ENCODE data around the gene RND2. TPM values are rescaled to one million over a fixed set of nuclear protein-coding genes. Genes with fewer than 3 reads are reported as not detected.

RND2 gene
- total and polyA plus RNA-seq, 9 of the 15 experiments (the other 6 are each of a cell fraction or from before 2014, with no cell fraction given): 0.15 to 1.9 (median 0.98) TPM

GRCh38 chr17:42980274-42980765 is 44.7 kb upstream of the RND2 start, which contains the start of gene RUNDC1 (continued):
- TF ChIP-seq HDAC6 (IDR thresholded peaks at IDR 0.05; ENCODE audit: low read depth, low read length) (no peak), GABPB1 (CRISPR knock-in tag; IDR thresholded peaks at IDR 0.05) (no peak), MCM2 (IDR thresholded peaks at IDR 0.05; ENCODE audit: low read depth) (no peak), ZMIZ1 (IDR thresholded peaks at IDR 0.05; ENCODE audit: low read depth in 2 of 2, low read length in 2 of 2) (no peak), CEBPG (CRISPR knock-in tag; IDR thresholded peaks at IDR 0.05) (no peak), CEBPG (tag; conservative IDR thresholded peaks at IDR 0.05 in 1 of 2, IDR thresholded peaks at IDR 0.05 in 1 of 2) (no peak), ZEB2 (IDR thresholded peaks at IDR 0.05) (no peak), SMC3 (conservative IDR thresholded peaks at IDR 0.05; ENCODE audit: insufficient read depth, low read depth, low read length) (no peak), NFXL1 (CRISPR knock-in tag; IDR thresholded peaks at IDR 0.05) (no peak), EWSR1 (IDR thresholded peaks at IDR 0.05; ENCODE audit: borderline replicate concordance, low read depth, partially characterized antibody) (no peak), PCBP2 (IDR thresholded peaks at IDR 0.05; ENCODE audit: low read depth, low read length, poor library complexity, severe bottlenecking) (no peak), ZBTB8A (IDR thresholded peaks at IDR 0.05; ENCODE audit: partially characterized antibody) (no peak), HDAC2 (IDR thresholded peaks at IDR 0.05) (no peak), LEF1 (IDR thresholded peaks at IDR 0.05) (no peak), TEAD4 (IDR thresholded peaks at IDR 0.05; ENCODE audit: low read length) (no peak), TEAD4 (CRISPR knock-in tag; IDR thresholded peaks at IDR 0.05; ENCODE audit: borderline replicate concordance) (no peak)

All from K562 (cell line).